ENCODE measurements around the gene FAM228A.

Gene FAM228A

GRCh38 chr2:24208490-24208889 lies 33.6 kb downstream of the FAM228A start:
- H3F3A ChIP-seq (ENCODE audit: low read depth): no peaks in the 10 kb centered on the region
- no peak overlapping the region for H3K9ac ChIP-seq (ENCODE audit: low read depth, low read length, poor library complexity, severe bottlenecking)
- H3K9me2 ChIP-seq (replicated peaks; ENCODE audit: low read depth, low read length): no peaks in the 10 kb centered on the region
- no peaks in the 10 kb centered on the region for H3K27me3 ChIP-seq (ENCODE audit: insufficient read depth, low read length, poor library complexity, severe bottlenecking)
- no peaks in the 10 kb centered on the region for H3K4me1 ChIP-seq (ENCODE audit: insufficient read depth, low read length, poor library complexity, severe bottlenecking)
- no peak for TF ChIP-seq EZH2phosphoT487 (IDR thresholded peaks at IDR 0.05; ENCODE audit: borderline replicate concordance)
- TF ChIP-seq CTCF (conservative IDR thresholded peaks at IDR 0.05; ENCODE audit: low read length): no peak
- H3K36me3 ChIP-seq (ENCODE audit: insufficient read depth, low read length): peaks cover 38% of the 10 kb centered on the region; the same call in 1 of the 2 replicates
- no peak overlapping the region for H2AFZ ChIP-seq (ENCODE audit: low read length)
- H3K4me2 ChIP-seq (ENCODE audit: low read depth, low read length, poor library complexity, severe bottlenecking): no peak overlapping the region
- H3K4me3 ChIP-seq (ENCODE audit: low read length, poor library complexity, severe bottlenecking): no peak overlapping the region
- no peaks in the 10 kb centered on the region for H3K9me3 ChIP-seq (ENCODE audit: insufficient read depth, low read depth, low read length)
- no peaks in the 10 kb centered on the region for H3K79me2 ChIP-seq (ENCODE audit: insufficient read depth, low read length)
- no peaks in the 10 kb centered on the region for H4K20me1 ChIP-seq (ENCODE audit: insufficient read depth, low read length, poor library complexity, severe bottlenecking)

GRCh38 chr2:24209389-24210105 lies 34.7 kb downstream of the FAM228A start:
- no peak overlapping the region for H2AFZ ChIP-seq (ENCODE audit: low read length)
- no peaks in the 10 kb centered on the region for H3F3A ChIP-seq (ENCODE audit: low read depth)
- no peaks in the 10 kb centered on the region for H3K9me2 ChIP-seq (replicated peaks; ENCODE audit: low read depth, low read length)
- no peak overlapping the region for H3K4me3 ChIP-seq (ENCODE audit: low read length, poor library complexity, severe bottlenecking)
- H3K79me2 ChIP-seq (ENCODE audit: insufficient read depth, low read length): no peaks in the 10 kb centered on the region
- no peak overlapping the region for H3K4me2 ChIP-seq (ENCODE audit: low read depth, low read length, poor library complexity, severe bottlenecking)
- no peaks in the 10 kb centered on the region for H4K20me1 ChIP-seq (ENCODE audit: insufficient read depth, low read length, poor library complexity, severe bottlenecking)
- no peaks in the 10 kb centered on the region for H3K4me1 ChIP-seq (ENCODE audit: insufficient read depth, low read length, poor library complexity, severe bottlenecking)
- TF ChIP-seq CTCF (conservative IDR thresholded peaks at IDR 0.05; ENCODE audit: low read length) (no peak), EZH2phosphoT487 (IDR thresholded peaks at IDR 0.05; ENCODE audit: borderline replicate concordance) (no peak)
- H3K36me3 ChIP-seq (ENCODE audit: insufficient read depth, low read length): peaks cover 29% of the 10 kb centered on the region; the same call in 1 of the 2 replicates
- no peak overlapping the region for H3K9ac ChIP-seq (ENCODE audit: low read depth, low read length, poor library complexity, severe bottlenecking)
- no peaks in the 10 kb centered on the region for H3K27me3 ChIP-seq (ENCODE audit: insufficient read depth, low read length, poor library complexity, severe bottlenecking)
- H3K9me3 ChIP-seq (ENCODE audit: insufficient read depth, low read depth, low read length): no peaks in the 10 kb centered on the region

GRCh38 chr2:24210106-24210455 lies 35.2 kb downstream of the FAM228A start:
- no peaks in the 10 kb centered on the region for H3K79me2 ChIP-seq (ENCODE audit: insufficient read depth, low read length)
- H3K9me2 ChIP-seq (replicated peaks; ENCODE audit: low read depth, low read length): no peaks in the 10 kb centered on the region
- no peak overlapping the region for H3K4me2 ChIP-seq (ENCODE audit: low read depth, low read length, poor library complexity, severe bottlenecking)
- peaks cover 29% of the 10 kb centered on the region; the same call in 1 of the 2 replicates for H3K36me3 ChIP-seq (ENCODE audit: insufficient read depth, low read length)
- H2AFZ ChIP-seq (ENCODE audit: low read length): no peak overlapping the region
- no peak overlapping the region for H3K9ac ChIP-seq (ENCODE audit: low read depth, low read length, poor library complexity, severe bottlenecking)
- no peaks in the 10 kb centered on the region for H3K9me3 ChIP-seq (ENCODE audit: insufficient read depth, low read depth, low read length)
- H3K4me3 ChIP-seq (ENCODE audit: low read length, poor library complexity, severe bottlenecking): no peak overlapping the region
- no peaks in the 10 kb centered on the region for H3K27me3 ChIP-seq (ENCODE audit: insufficient read depth, low read length, poor library complexity, severe bottlenecking)
- TF ChIP-seq EZH2phosphoT487 (IDR thresholded peaks at IDR 0.05; ENCODE audit: borderline replicate concordance) (no peak), CTCF (conservative IDR thresholded peaks at IDR 0.05; ENCODE audit: low read length) (no peak)
- H3F3A ChIP-seq (ENCODE audit: low read depth): no peaks in the 10 kb centered on the region
- no peaks in the 10 kb centered on the region for H4K20me1 ChIP-seq (ENCODE audit: insufficient read depth, low read length, poor library complexity, severe bottlenecking)
- no peaks in the 10 kb centered on the region for H3K4me1 ChIP-seq (ENCODE audit: insufficient read depth, low read length, poor library complexity, severe bottlenecking)

Data from Loucy (cell line).